AG08395 (cell line): ENCODE results near the gene MMS19.
A peak's percentile ranks its signal among the peaks of the same experiment; 100 is the strongest.

Experiments
- DNase-seq: peaks from one replicate; pipeline ENCODE4 v3.0.0; 2012; ENCODE audit warnings: mixed read lengths, low spot score

The MMS19 gene

DNA sequence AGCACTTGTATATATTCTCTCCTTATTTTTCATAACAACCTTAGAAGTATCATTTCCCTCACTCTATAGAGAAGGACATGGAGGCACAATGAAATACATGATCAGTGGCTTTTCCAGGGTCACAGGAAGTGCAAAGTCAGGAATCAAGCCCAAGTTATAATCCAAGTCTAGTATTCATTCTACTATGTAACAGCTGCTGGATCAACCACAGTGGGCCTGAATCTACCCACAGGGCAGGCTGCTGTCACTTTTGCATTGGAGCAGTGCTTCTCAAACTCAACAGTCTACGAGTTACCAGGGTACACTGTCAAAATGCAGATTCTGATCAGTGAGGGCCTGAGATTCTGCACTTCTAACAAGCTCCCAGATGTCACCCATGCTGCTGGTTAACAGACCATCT, 34.0 kb downstream of the MMS19 start:
- no peak for DNase-seq

DNA sequence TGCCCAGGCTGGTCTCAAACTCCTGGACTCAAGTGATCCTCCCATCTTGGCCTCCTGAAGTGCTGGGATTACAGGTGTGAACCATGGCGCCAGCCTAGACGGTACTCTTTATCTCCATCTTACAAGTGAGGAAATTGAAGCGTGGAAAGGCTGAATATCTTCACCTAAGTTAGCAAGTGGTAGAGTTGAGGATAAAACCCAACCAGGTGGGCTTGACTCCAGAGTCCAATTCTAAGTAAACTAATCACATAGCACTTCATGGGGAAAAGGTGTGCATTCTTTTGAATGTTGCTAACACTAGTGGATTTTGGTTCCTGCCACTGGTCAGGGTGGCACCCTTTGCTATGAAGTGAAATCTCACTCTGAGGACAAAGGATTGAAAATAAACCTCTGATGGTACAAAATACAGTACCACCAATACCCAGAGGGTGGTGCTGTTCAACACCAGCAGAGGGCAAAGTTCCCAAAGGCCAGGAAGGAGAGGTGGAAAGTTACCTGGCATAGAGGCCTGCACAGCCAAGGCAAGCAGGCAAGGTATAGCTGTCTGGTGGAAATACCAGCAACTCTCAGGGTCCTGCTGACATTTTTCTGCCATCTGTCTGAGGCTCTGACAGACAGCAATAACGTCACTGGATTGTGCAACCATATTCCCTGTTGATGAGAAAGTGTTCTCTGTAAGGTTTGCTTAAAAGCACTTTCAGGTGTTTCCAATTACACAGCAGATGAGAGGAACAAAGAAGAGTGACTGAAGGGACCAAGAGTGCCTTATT, 34.7 kb downstream of the MMS19 start:
- peak; percentile 67 for DNase-seq

DNA sequence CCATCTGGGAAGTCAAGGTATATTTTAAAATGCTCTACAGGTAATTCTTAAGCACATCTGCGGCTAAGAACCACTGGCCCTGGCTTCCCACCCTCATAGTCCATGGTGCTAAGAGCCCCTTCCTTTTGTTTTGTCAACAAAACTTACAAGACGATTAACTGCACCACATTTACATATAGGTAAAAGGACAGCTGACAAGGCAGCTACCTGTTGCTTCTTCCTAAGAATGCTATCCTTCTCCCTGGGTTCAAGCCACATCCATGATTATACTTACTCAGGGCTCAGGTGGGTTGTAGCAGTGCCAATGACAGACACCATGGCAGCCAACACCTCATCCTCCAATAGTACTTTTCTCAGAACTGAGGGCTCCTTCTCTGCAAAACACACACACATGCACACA, 35.9 kb downstream of the MMS19 start:
- DNase-seq: no peak

DNA sequence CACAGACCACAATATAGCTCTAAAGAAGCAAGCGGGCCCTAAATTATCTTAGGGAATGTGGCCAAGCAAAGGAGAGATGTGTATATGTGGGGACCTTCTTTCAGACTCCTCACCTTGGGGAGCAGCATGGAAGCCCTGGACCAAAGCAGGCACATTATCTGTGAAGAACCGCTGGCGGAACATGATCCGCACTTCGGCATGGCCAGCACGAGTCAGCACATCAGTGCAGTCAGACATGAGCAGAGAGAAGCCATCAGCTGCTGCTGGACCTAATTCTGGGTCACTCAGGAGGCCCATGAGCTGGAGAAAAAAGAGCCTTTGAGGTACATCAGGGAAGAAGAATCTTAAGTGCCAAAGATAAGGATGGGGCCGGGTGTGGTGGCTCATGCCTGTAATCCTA, 38.3 kb downstream of the MMS19 start:
- no peak for DNase-seq

DNA sequence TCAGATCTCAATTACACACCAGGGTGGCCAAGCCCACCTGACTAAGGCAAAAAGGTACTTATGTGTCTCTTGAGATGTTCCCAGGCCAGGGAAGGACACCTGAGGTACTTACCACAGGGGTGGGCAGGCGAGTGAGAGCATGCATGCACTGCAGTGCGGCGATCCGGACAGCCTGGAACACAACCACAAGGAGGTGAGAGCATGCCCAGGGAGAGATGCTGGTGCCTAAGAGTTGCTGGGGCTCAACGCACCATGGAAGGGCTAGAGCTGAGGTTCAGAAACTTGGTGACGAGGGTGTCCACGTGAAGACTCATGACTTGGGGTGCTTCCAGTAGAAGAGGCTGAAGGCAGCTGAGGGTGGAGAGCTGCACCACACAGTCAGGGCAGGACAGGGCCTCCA, 39.1 kb downstream of the MMS19 start:
- DNase-seq: no peak

DNA sequence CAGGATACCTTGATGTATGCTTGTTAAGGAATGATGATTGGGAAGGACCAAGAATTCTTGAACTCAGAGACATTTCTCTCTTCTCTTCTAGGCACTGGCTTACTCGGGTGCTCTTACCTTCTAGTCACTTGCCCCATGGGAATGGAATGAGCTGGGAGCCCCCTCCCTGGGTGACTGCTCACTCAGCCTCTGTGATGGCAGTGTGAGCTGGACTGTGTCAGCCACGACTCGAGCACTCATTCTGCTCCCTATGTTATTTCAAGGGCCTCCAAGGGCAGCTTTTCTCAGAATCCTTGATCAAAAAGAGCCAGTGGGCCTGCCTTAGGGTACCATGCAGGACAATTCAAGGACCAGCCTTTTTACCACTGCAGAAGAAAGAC, 41.5 kb downstream of the MMS19 start:
- DNase-seq: no peak

DNA sequence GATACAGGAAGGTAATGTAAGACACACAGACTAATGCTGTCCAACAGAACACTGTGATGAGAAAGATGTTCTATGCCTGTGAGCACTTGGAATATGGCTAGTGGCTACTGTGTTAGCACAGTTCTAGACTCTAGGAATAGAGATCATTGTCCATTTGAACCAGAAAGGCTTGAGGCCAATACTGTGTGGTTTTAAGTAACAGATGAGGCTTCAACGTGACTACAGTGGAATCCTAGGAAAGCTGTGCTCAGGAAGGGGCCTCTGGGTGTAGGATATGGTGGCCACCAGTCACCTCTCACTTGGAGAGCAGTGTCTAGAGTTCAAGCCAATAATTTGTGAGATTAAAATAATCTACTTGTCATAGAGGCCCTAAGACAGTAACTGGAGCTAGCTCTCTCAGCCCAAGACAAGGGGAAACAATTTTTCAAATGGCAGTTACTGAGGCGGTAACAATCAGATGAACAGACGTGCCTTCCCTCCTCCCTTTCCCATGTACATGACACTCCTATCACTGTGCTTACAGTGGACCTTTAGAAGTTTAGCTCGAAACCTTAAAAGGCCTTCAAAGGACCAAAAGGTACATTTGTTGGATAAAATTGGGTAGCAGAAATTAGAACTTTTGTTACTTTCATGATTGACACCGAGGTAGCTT, 42.1 kb downstream of the MMS19 start:
- DNase-seq: no peak

DNA sequence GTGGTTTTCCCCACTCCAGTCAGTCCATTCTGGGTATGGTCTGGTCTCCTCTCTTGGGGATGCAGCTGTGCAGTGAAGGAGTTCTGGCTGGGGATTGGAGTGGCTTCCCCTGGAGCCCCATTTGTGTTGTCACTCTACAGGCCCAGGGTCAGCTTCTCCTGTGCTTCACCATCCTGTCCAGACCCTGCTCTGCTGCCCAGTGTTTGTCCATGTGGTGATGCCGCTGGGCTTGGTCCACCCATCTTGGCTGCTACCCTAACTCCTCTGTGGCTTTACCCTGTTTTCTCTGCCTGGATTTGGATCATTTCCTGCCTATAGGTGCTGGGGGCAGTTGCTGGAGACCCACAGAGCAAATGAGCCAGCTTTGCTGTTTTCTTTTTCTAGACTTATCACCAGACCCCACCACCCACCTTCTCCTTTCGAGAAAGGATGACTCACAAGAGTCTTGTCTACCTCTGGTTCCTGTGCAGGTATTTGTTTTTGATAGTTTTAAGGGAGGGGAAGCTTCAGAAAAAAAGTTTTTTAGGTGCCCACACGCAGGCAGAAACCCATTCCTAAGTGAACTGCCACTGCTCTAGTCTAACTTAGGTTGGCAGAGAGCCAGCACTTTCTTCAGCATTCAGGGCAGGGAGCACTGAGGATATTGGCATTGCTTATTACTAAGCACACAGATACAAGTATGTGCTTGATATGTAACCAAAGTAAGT, 43.7 kb downstream of the MMS19 start:
- DNase-seq: no peak

DNA sequence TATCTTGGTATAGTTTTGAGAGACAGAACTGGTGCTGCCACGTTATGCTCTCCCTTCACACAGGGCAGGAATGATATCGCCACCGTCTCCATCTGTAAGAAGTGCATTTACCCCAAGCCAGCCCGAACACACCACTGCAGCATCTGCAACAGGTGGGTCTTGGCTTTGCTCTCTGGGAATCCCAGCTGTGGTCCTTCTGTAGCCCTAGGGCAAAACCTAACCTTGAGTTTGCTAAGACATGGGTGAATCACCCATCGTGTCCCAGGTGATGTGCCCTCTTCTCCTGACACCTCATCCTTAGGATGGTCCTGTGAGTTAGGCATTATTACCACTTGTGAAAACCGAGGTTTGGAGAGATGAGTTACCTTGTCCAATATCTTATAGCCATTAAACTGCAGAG, 45.9 kb downstream of the MMS19 start:
- DNase-seq: no peak

DNA sequence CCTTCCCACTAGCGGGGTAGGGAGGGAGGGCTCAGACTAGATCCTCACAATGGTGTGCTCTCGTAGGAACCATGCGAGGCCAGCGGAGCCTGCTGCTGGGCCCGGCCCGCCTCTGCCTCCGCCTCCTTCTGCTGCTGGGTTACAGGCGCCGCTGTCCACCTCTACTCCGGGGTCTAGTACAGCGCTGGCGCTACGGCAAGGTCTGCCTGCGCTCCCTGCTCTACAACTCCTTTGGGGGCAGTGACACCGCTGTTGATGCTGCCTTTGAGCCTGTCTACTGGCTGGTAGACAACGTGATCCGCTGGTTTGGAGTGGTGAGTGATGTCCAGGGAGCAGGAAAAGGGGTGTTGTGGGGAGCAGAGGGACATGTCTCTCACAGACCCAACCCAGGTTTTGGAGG, 46.6 kb downstream of the MMS19 start:
- DNase-seq: no peak

DNA sequence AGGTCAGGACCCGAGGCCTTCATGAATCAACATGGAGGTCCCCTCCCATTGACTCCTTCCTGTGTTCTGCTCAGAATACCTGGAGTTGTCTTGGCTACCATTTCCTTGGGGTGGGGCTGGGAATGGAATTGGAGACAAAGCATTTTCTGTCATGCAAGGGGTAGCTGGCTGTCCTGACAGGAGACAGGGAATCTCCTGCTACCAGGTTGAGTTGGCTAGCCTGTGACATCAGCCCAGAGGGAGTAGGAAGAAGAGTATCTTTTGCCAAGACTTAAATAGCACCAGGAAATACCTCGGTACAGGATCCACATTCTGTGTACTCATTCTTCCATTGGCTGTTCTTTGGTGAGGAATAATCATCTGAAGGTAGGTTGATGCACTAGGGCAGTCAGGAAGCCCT, 47.4 kb downstream of the MMS19 start:
- DNase-seq: no peak

DNA sequence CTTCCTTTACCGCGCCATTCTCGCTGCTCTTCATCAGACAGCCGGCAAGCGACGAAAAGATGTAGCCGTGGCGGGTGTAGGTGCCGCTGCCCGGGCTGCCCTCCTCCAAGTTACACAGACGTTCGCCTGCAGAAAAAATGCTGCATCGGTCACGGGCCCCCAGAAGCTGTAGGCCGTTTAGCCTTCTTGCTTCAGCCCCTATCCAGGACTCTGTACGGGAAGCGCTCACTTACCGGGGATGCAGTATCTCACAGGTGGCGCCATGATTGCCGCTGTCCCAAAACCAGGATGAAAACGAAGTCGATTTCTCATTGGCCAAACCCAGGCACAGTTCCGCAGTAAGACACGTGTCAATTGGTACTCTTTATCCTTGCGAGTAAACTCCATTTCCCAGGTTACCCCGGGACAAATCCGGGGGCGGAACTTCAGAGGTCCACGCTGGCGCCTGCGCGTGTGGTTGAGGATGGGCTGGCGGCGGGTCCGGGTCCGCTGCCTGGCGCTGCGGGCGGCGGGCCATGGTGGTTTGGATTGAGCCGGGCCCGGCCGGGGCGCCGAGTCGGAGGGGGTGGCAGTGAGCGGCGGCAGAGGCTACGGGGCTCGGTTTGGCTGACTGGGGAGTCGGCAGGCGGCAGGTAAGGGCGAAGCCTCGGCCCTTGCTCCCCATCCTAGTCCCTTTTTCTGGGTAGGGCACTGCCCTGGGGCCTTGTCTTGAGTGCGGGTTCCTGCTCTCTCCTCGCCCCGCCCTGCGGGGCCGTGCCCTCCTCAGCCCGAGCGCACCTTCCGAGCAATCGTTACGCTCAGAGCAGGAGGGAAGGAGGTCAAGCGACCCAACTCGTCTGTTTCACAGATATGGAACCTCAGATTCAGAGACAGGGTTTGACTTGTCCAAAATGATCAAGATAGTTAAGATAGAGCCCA, 52.2 kb downstream of the MMS19 start, which contains the start of the genes EXOSC1 and ZDHHC16:
EXOSC1 (minus strand) TSS at position 285 of the 918 bp plus-strand sequence; CDS start at position 264, 21 bp downstream.
ZDHHC16 (plus strand) TSS at position 454 of the 918 bp plus-strand sequence. CDS start 5,501 bp downstream, outside the sequence.
- peak; percentile 99 for DNase-seq

DNA sequence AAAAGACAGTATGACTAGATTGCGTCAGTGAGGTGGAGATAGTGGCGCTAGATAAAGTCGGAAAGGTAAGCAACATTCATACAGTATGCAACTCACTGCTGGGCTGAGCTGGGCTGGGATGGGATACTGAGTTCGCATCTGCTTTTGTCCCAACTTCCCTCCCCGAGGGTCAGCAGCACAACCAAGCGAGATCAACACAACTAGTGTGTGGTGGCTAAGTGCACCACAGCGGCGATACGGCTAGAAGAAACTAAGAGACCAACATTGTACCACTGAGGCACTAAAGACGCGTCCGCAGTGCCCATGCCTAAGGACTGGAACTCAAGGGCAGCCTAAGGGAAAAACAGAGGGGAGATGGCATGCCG, 52.9 kb downstream of the MMS19 start:
- DNase-seq: no peak

DNA sequence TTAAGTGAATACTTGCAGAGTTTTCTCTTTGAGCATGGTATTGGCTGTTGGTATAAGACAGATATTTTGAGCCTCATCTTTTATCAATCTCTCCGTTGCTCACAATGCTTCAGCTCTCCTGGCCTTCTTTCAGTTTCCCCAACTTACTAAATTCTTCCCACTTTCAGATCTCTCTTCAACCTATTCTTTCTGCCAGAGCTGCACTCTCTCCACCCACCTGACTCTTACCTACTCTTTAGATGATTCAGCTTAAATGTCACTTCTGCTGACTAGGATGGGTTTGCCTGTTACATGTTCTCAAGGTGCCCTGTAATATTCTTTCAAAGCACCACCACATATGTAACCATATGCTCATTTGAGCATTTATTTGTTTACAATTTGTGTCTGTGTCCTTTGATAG, 54.0 kb downstream of the MMS19 start:
- no peak for DNase-seq

DNA sequence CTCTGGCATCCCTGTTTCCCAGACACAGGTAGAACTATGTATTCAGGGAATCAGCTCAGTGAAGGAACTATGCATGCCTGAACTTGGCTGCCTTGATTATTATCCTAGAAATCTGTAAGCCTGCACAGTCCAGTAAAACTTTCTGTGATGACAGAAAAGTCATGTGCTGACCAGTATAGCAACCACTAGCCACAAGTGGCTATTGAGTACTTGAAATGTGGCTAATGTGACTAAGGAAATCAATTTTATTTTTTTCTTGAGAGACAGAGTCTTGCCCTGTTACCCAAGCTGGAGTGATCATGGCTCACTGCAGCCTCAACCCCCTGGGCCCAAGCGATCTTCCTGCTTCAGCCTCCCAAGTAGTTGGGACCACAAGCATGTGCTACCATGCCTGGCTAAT, 55.9 kb downstream of the MMS19 start:
- no peak for DNase-seq

DNA sequence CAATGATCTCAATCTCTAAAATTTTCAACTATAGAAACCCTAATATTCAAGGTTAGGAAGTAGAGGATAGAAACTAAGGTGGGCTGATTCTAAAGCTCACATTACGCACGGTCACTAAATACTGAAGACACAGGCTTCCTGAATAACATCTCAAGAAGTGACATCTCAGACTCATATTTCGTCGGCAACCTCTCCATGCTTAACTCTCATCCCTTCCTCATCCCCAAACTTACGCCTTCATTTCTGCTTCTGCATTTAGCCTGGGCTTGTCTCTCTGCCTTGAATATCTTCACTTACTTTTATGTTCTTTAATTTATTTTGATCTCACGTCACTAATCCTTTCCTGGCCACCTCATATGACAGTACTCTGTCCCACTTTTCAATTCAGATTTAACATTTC, 63.0 kb downstream of the MMS19 start:
- DNase-seq: no peak

DNA sequence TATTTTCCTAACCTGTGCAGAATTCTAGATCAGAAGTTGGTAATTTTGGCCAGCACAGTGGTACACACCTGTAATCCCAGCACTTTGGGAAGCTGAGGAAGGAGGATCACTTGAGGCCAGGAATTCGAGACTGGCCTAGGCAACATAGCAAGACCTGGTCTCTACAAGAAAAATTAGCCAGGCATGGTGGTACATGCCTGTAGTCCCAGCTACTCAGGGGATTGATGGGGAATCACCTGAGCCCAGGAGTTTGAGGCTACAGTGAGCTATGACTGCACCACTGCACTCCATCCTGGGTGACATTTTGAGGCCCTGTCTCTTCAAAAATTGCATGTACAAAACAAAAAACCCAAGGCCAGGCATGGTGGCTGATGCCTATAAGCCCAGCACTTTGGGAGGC, 63.7 kb downstream of the MMS19 start:
- no peak for DNase-seq

DNA sequence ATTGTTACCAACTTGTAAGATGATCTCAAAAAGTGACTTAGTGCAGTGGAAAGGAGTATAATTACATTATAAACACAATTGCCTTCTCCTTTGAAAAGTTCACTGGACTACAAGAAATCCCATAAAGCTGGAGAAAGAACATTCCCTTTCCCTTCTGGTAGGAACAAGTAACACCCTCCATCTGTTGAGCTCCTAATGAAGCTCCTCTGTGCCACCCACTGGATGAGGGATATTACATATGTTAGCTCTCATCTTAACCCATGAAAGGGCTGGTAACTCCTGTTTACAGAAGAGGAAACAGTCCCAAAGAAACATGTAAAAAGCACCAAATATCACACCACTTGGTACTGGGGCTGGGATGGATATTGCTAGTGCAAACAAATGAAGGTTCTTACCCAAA, 64.2 kb downstream of the MMS19 start:
- DNase-seq: no peak

DNA sequence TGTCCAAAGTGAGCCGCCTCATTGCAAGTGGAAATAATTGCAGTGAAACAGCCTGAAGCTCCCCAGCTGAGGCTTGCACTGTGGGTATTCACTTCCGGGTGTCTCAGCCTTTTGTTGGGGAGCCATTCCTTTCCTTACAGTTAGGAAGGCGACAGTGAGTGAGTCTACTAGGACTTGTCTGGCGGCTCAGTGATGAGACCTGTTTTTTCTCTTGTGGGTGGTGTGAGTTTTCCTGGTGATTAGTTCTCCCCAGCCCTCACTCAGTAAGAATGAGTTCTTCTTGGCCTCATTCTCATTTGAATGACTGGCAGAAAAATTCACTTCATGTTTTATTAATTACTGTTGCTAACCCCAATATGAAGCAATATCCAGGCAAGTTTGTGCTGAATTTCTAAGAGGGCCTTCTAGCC, 69.6 kb downstream of the MMS19 start:
- peak; percentile 31 for DNase-seq

DNA sequence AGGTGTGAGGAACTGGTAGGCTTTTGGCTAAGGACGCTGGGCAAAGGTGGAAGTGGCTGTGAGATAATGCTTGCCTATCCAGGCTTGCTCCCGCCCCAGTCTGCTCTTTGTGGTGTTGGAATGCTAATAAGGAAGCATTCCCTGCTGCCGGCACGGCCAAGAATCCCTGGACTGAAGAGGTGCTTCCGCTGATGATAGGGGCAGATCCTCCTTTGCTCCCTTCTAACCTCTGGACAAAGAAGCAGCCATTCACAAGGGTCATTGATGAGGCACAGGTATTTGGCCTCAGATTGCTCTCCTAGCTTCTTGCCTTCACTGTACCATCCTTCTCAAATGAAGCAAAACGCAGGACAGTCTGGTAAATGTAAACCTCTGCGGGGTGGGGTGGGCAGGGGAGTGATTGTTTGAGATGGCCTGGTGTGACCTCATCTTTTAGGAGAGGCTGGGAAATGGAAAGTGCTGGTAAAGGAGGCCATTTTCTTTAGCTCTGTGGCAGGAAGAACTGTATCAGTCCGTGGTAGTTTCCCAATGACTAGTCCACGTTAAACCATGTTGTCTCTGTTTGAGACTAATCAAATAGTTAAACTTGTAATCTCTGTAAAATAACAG, 70.5 kb downstream of the MMS19 start:
- no peak for DNase-seq

DNA sequence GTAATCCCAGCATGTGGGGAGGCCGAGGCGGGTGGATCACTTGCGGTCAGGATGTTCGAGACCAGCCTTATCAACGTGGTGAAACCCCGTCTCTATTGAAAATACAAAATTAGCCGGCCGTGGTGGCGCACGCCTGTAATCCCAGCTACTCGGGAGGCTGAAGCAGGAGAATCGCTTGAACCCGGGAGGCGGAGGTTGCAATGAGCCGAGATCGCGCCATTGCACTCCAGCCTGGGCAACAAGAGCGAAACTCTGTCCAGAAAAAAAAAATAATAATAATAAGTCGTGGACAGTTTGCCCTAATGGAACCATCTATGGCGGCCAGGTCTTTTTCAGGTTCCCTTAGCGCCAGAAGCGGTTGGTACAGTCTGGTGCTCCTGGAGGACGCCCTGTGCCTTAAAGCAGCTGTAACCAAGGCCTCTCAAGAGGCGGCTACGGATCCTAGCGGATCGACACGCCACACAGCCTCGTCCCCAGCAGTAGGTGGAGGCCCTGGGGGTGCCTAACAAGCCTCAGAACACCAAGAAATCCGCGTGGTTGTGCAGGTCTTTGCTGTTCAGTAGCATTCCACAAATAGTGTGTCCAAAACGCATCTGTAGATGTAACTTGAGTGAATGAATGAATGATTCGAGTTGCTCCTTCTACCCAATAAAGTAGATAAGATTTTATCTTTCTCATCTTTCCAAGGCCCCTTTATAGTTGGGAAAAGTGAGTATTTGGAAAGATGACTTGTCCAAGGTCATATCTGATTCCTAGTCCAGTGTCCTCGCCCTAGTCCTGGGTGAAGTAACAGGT, 71.2 kb downstream of the MMS19 start:
- DNase-seq: no peak
